GM18507 (cell line): ENCODE measurements around the gene AIP.
"Not testable (repeated sequence)": the region's sequence is repeated elsewhere in the genome, so short reads cannot be mapped to it uniquely, and the experiment has no call there.

Experiments used
- DNase-seq: peaks from one replicate; pipeline ENCODE4 v3.0.0; 2011; ENCODE audit warnings: low read depth; ENCODE audit not compliant: insufficient read length; ENCODE audit errors: extremely low spot score
- FAIRE-seq: peaks from 2 replicates; lab custom pipeline; 2011; peaks lifted over from hg19 to GRCh38; lab: Jason Lieb, UNC

Gene AIP

DNA sequence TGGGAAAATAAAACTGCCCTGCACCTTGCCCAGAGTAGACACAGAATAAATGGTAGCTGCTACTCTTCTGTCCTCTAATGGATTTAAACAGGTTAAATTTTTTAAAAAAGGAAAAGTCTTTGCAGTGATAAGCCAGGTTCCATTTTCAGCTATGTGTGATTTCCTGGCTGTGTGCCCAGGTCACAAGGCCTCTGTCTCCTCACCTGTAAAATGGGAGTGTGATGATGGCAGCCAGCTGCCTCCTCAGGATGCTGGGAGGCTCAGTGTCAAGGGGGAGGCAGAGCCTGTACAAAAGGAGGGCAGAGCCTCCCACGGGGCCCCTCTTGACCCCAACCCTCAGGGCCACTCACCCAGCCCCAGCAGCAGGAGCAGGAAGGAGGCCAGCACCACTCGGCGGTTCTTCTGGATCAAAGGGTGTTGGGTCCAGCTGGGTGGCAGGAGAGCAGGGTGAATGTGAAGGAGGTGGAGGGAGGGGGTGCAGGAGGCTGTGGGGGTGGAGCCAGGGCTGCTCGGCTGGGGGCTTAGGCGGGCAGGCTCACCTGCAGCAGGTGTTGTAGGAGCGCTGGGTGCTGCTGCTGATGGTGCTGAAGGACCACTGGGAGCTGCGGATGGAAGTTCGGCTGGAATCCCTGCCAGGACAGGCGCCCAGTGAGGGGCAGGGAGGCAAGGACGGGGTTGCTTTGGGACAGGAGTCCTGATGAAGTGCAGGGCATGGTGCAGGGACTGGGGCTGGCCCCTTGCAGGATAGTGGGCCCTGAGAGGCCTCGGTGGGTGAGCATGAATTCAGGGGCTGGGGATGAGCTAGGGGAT, 15.7 kb upstream of the AIP start:
- FAIRE-seq (no peak), DNase-seq (no peak)

DNA sequence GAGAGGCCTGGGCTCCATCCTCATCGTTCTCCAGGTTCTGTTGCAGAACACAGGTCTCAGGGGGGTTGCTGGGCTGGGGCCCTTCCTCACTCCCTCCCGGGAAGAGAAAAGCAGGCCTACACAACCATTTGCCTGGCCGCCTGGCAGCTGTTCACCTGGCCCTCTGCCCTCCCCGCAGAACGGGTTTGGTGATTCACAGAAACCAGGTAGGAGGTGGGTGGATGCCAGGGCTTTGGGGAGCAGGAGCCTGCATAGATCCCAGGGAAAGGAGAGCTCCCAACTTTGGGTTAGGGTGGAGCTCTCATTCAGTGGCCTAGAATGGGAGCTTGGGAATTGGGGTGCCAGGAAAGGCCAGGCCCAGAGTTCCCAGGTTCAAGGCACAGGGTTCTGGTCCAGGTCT, 14.8 kb upstream of the AIP start:
- FAIRE-seq (no peak), DNase-seq (no peak)

DNA sequence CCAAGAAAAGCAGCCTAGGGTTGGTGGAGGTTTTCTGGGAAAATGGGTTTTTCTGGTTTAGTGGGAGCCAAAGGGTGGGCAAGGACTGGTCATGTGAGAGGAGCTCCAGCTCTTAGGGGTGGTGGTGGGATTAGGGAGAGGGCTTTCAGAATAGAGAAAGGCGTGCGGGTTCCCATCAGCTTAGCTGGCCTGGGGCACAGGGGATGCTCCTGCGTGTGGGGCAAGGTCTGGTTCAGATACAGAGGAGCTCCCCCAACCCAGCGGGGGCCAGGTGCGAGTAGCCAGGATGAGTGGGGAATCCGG, 14.4 kb upstream of the AIP start:
- DNase-seq (no peak), FAIRE-seq (no peak)

DNA sequence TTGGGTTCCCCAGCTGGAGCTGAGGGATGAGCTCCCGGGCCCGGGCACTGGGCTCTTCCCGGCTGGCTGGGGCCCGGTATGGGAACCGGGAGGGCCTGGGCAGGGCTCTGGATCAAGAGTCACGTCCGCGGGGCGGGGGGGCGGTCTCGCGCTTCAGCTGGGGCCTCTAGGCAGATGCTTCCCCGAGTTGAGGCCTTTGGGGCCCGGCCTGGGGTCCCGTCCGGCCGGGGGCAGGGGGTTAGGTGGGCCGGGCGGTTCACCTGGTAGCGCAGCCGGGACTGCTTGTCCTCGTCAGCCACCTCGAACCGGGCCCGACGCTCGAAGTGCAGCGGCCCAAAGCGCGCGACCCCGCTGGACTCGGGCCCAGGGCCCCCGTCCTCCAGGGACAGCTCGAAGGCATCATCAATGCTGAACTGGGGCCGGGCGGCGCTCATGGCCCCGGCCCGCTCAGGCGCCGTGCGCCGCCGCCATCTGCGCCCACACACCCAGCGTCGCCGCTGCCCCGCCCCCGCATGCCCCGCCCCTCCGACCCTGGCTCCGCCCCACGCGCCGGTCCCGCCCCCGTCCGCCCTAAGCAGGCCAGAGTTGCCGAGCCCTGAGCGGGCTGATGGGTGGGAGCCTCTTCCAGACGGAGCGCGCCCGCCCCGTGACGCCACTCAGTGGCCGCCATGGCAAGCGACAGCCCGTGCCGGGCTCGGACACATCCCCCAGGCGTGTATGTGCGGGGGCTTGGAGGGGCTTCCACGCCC, 13.9 kb upstream of the AIP start, which contains the start of gene TMEM134:
TMEM134 (minus strand) TSS at position 493 of the 749 bp plus-strand sequence; CDS start at position 434, 59 bp downstream.
- DNase-seq (peak; percentile 87), FAIRE-seq (peak; percentile 69)

DNA sequence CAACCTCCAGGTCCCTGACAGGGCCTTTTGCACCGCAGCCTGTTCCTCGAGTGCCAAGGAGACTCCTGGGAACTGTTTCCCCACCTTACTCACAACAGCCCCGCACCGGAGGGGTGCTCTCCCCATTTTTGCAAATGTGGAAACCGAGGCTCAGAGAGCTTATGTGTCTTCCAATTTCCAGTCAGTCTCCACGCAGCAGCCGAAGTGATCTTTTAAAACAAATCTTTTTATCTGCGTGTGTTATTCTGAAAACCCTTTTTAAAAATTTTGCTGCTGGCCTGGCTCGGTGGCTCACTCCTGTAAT, 13.4 kb upstream of the AIP start:
- no peak for FAIRE-seq
- DNase-seq = no peak

DNA sequence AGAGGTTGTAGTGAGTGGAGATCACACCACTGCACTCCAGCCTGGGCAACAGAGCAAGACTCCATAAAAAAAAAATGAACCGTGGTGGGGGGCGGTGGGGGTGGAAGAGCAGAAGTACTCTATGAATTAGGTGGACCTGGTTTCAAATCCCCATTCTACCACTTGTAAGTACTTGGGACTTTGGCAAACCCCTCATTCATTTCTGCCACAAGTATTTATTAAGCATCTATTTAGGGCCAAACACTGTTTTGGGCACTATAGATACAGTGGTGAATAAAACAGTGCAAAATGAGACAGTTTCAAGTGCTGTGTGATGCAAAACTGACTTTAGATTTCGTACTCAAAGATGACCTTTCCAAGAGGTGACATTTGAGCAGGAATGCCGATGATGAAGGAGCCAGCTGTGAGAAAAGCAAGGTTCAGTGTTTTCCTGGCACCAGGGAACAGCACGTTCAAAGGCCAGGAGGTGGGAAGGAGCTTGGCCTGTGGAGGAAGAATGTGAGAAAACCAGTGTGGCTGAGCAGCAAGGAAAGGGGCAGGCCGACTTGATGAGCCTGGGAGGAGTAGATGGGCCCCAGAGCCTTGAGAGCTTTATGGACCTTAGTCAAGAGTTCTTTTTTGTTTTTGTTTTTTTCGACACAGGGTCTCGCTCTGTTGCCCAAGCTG, 12.4 kb upstream of the AIP start:
- DNase-seq = no peak
- FAIRE-seq = no peak

DNA sequence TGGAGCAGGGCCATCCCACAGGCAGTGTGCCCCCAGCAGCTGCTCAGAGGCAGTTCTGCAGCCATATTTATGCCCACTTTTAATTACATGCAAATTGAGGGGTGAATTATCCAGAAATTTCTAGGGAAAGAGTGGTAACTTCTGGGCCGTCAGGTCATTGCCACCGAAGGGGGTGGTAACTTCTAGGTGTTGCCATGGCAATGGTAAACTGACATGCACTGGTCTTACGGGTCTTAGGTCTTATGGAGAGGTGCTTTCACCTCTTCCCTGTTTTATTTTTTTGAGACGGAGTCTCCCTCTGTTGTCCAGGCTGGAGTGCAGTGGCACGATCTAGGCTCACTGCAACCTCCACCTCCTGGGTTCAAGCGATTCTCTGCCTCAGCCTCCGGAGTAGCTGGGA, 9.9 kb upstream of the AIP start:
- DNase-seq (no peak), FAIRE-seq (no peak)

DNA sequence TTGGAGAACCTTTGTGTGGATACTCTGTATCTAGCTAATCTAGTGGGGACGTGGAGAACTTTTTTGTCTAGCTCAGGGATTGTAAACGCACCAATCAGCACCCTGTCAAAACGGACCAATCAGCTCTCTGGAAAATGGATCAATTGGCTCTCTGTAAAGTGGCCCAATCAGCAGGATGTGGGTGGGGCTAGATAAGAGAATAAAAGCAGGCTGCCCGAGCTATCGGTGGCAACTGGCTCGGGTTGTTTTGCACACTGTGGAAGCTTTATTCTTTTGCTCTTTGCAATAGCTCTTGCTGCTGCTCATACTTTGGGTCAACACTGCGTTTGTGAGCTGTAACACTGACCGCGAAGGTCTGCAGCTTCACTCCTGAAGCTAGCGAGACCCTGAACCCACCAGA, 6.1 kb upstream of the AIP start:
- not testable (repeated sequence) for DNase-seq, FAIRE-seq

DNA sequence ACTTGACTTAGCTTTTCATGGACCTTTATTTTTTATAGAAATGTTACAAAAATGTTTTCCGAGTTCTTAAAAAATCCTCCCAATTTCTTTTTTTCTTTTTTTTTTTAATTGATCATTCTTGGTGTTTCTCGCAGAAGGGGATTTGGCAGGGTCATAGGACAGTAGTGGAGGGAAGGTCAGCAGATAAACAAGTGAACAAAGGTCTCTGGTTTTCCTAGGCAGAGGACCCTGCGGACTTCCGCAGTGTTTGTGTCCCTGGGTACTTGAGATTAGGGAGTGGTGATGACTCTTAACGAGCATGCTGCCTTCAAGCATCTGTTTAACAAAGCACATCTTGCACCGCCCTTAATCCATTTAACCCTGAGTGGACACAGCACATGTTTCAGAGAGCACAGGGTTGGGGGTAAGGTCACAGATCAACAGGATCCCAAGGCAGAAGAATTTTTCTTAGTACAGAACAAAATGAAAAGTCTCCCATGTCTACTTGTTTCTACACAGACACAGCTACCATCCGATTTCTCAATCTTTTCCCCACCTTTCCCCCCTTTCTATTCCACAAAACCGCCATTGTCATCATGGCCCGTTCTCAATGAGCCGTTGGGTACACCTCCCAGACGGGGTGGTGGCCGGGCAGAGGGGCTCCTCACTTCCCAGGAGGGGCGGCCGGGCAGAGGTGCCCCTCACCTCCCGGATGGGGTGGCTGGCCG, 5.3 kb upstream of the AIP start:
- FAIRE-seq, DNase-seq: not testable (repeated sequence)

DNA sequence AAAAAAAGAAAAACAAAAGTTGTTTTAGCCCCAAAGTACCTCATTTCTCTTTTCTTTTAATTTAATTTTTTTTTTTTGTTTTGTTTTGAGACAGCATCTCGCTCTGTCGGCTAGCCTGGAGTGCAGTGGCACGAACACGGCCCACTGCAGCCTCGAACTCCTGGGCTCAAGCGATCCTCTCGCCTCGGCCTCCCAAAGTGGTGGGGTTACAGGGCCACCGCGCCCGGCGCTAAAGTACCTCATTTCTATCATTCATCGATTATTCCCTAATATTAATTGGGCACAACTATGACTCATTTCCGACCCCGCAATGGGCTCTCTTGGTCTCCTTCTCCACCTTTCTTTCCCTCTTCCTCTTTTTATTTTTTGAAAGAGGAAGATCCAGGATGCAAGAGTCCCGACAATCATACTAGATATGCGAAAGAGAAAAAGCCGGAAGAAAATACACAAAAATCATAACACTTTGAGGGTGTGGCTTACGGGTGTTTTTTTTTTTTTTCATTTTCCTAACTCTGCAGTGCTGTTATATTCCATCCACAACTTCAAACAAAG, 475 bp upstream of the AIP start:
- FAIRE-seq (no peak), DNase-seq (no peak)

DNA sequence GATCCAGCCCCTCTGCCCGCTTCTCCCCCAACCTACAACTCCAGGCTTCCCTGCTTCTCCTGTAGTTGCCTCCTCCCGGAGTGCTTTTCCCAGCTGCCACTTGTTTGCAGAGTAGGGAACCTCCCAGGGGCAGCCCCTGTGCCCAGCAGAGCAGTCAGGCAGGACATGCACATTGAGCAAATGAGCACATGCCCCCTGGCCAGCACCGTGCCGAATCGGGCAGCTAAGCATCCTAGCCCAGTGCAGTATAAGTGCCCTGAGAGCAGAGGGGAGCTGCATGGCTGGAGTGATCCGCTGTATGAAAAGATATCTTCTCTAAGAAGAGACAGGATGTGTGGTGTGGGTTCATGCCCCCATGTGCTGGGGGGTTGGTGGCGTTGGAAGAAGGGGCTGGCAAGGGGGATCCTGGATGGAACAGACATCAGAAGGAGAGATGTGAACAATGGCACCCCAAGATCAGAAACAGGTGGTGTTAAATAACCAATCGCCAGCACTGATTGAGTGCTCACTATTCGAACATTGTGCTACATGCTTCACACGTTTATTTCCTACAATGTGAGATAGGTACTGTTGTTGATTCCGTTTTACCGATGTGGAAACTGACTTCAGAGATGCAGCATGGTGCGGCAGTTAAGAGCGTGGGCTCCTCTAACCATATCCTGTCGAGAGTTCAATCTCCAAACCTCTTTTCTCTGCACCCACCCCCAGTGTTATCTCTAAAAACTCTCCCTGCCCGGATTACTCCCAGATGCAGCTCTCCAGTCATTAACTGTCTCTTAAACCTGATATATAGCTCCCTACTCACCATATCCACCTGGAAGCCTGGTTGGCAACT, 1.2 kb downstream of the AIP start:
- DNase-seq (no peak), FAIRE-seq (peak; percentile 45)

DNA sequence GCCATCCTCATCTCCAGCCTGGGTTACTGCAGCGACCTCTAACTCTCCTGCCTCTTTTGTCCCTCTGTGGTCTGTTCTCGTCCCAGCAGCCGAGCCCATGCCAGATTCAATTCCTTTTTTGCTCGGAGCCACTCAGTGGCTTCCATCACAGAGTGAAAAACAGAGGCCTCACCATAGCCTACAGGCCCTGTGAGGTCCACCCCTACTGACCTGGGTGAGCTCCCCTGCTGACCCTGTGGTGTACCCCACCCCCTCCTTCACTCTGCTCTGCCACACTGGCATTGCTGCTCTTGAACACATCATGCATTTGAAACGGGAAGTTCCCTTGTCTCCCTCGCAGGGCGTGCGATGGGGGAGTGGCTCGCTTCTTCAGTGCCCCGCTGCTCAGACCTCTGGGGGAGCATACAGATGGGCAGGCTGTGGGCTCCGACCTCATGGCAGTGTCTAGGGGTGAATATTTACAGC, 2.1 kb downstream of the AIP start:
- FAIRE-seq (peak; percentile 95), DNase-seq (no peak)

DNA sequence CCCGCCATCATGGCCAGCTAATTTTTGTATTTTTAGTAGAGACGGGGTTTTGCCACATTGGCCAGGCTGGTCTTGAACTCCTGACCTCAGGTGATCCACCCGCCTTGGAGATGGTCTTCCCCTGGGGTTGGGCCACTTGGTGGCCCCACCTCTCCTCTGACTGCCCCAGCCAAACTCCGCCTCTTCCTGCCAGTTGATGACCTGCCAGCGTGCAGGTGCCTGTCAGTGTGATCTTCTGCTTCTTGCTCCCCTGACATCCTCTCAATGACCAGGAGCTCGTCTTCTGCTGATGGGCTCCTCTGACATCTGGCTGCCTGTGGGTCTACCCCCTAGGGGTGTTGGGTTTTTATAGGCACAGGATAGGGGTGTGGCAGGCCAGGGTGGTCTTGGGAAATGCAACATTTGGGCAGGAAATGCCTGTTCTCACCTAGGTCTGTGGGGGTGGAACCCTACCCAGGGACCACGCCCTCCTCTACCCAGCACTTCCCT, 3.1 kb downstream of the AIP start:
- peak; percentile 85 for FAIRE-seq
- DNase-seq = not testable (repeated sequence)

DNA sequence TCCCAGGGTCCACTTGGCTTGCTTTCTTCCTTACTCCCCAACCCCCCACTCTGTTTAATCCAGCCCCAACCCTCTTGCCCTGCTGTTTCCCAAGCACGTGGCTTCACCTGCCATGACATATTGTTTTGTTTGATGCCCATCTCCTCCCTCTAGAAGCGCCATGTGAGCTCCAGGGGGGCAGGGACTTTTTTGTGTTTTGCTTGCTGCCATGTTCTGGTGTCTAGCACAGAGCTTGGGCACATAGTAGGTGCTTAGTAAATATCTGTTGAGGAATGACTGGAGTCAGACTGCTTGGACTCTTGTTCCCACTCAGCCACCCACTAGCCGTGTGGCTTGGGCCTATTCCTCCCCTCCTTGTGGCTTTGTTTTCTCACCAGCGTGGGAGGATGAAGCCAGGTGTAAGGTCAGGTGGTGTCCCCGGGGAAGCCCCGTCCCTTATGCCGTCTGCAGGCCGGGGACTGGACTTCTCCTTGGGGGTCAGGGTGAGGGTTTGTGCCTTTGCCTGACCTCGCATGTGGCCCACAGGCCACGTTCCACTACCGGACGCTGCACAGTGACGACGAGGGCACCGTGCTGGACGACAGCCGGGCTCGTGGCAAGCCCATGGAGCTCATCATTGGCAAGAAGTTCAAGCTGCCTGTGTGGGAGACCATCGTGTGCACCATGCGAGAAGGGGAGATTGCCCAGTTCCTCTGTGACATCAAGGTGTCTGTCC, 3.8 kb downstream of the AIP start:
- peak; percentile 97 for FAIRE-seq
- DNase-seq = no peak

DNA sequence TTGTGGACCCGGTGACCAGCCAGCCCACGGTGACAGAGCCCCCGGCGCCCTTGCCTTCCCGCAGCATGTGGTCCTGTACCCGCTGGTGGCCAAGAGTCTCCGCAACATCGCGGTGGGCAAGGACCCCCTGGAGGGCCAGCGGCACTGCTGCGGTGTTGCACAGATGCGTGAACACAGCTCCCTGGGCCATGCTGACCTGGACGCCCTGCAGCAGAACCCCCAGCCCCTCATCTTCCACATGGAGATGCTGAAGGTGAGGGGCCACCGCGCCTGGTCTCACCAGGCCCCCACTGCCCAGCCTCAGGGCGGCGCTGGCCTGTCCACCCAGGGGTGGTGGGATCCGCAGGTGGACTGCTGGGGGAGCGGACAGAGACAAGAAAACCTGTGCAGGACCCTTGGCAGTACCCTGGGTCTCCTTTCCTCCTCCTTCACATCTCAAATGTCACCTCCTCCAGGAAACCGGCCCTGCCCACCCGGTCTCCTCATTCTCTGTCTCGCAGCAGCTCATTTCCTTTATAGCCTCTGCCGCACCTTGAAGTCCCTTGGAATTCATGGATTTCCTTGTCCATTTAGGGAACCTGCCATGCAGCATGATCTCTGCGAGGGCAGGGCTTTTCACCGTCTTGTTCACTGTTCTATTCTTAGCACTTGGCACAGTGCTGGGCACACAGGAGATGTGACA, 6.5 kb downstream of the AIP start:
- DNase-seq (no peak), FAIRE-seq (no peak)

DNA sequence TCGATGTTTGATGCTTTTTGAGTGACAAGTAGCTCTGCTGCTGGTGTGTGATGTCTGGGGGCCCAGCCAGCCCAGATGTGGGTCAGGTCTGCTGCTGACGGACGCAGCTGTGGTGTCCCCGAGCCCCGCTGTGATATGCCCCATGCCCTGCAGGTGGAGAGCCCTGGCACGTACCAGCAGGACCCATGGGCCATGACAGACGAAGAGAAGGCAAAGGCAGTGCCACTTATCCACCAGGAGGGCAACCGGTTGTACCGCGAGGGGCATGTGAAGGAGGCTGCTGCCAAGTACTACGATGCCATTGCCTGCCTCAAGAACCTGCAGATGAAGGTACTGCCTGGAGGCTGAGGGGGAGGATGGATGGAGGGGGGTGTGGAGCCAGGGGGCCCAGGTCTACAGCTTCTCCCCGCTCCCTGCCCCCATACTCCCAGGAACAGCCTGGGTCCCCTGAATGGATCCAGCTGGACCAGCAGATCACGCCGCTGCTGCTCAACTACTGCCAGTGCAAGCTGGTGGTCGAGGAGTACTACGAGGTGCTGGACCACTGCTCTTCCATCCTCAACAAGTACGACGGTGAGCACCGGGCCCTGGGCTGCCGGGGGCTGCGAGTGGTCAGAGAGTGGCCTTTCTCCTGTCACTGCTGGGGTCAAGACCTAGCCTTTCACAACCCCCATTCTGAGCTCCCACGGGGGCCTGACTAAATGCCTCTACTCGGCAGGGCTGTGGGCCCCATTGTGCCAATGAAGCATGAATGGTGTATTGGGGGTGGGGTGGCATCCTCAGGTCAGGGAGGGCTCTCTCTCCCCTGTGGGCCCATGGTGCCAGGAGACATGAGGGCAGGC, 7.3 kb downstream of the AIP start:
- no peak for DNase-seq
- FAIRE-seq = no peak

DNA sequence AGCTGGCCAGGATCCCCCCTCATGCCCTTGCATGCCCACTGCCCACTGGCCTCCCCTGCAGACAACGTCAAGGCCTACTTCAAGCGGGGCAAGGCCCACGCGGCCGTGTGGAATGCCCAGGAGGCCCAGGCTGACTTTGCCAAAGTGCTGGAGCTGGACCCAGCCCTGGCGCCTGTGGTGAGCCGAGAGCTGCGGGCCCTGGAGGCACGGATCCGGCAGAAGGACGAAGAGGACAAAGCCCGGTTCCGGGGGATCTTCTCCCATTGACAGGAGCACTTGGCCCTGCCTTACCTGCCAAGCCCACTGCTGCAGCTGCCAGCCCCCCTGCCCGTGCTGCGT, 7.9 kb downstream of the AIP start:
- FAIRE-seq = no peak
- no peak for DNase-seq
